DMS79 (cell line): ENCODE measurements around the gene FBRSL1.
A peak's percentile ranks its signal among the peaks of the same experiment; 100 is the strongest.
"Not testable (repeated sequence)": the region's sequence is repeated elsewhere in the genome, so short reads cannot be mapped to it uniquely, and the experiment has no call there.

Experiments
- DNase-seq: peaks from one replicate; lab custom pipeline; 2025; lab: John Stamatoyannopoulos, UW

The FBRSL1 gene

DNA sequence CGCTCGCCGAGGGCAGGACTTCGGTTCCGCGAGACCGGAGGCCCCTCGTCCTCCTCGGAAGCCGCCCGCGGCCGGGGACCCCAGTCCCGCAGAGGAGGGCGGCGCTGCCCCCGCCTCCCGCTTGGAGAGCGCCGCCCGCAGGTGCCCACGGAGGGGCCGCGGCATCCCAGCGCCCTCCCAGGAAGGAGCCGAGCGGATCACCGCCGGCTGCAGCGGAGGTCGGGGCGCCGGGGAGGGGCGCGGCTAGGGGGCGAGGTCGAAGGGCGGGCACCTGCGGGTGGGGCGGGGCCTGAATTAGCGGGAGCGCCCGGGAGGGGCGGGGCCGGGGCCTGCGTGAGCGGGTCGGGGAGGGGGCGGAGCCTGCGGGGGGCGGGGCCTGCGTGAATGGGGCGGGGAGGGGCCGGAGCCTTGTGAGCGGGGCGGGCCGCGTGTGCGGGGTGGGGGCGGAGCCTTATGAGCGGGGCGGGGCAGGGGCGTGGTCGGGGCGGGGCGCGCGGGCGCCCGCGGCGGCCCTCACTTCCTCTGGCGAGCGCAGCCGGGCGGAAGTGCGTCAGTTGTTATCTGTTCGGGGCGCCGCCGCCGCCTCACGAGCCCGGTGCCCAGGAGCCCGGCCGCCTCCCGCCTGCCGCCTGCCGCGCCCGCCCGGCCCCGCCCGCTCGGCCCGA is at the start of gene FBRSL1:
Gene FBRSL1, plus strand, starts transcription at position 550 of the 665 bp plus-strand sequence.
- peak; percentile 59 for DNase-seq

DNA sequence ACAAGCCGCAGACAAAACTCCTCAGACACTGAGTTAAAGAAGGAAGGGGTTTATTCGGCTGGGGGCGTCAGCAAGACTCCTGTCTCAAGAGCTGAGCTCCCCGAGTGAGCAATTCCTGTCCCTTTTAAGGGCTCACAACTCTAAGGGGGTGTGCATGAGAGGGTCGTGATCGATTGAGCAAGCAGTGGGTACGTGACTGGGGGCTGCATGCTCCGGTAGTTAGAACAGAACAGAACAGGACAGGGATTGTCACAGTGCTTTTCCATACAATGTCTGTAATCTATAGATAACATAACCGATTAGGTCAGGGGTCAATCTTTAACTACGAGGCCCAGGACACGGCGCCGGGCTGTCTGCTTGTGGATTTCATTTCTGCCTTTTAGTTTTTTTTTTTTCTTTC is 49.5 kb upstream of the FBRSL1 start:
- not testable (repeated sequence) for DNase-seq

DNA sequence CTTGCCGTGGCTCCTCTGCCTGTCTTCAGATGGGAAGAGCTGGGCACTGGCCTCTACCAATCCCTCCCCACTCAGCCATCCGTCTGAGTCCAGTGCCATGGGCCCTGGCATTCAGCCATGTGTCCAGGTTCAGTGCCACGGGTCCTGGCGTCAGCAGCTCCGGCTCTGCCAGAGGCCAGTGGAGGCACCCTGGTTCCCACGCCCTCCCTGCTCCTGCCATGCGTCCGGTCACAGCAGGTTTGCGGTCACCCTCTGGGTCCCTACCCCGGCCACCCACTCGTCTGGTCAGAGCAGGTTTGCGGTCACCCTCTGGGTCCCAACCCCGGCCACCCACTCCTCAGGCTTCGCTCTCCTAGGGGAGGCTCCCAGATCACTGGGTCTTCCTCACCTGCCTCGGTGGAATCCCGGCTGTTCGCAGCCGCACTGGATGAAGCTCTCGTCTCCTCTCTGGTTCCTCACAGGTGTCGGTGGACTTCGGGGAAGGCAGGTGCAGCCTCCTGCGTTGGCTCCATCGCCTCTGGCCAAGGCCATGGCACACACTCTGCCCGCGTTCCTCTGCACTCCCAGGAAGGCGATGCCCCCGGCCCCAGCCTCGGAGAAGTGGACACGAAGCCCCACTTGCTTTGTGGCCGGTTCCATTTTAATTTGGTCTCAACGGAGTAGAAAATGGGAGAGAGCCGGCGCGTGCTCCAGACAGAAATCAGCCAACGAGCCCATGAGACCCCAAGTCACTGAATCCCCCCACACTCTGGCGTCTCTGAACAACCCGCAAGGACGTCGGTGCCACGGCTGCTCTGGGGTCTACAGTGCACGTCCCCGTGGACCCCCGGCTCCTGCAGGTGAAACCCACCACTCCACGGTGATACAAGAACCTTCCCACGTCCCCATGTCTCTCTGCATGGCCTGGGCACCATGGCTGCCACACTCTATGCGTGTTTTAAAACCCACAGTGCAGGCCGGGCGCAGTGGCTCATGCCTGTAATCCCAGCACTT is 47.8 kb upstream of the FBRSL1 start:
- no peak for DNase-seq

DNA sequence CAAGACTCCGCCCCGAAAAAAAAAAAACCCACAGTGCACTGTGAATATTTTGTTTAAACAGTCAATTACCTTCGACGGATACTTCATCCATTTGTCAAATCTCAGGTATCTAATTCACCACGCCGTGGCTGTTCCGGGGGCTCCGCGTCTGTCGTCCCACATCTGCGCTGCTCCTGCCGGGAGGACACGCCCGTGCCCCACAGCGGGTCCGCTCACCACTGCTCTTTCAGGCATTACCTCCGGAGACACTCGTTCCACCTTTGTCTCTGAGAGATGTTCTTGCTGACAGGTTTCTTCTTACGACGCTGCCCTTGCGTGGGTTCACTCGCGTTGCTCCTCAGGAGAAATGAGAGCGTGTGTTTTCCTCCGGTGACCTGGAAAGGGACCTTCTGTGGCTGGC is 46.9 kb upstream of the FBRSL1 start:
- no peak for DNase-seq

DNA sequence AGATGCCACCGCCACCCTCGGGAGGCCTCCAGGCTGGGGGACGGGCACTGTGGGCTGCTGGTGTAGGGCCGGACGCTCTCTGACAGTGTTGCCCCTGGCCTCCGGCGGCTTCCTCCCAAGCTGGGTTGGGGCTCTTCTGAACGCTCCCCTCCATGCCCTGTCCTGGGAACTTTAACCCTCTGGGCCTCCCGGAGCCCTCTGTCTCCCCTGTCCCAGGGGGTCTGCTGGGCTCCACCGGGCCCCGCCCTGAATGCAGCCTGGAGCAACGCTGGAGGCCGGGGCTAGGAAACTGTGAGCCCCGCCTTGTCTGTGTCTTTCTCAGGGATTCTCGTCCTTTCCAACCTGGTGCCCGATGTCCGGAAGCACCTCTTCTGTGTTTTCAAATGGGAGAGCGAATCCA is 45.7 kb upstream of the FBRSL1 start:
- DNase-seq, result no peak

DNA sequence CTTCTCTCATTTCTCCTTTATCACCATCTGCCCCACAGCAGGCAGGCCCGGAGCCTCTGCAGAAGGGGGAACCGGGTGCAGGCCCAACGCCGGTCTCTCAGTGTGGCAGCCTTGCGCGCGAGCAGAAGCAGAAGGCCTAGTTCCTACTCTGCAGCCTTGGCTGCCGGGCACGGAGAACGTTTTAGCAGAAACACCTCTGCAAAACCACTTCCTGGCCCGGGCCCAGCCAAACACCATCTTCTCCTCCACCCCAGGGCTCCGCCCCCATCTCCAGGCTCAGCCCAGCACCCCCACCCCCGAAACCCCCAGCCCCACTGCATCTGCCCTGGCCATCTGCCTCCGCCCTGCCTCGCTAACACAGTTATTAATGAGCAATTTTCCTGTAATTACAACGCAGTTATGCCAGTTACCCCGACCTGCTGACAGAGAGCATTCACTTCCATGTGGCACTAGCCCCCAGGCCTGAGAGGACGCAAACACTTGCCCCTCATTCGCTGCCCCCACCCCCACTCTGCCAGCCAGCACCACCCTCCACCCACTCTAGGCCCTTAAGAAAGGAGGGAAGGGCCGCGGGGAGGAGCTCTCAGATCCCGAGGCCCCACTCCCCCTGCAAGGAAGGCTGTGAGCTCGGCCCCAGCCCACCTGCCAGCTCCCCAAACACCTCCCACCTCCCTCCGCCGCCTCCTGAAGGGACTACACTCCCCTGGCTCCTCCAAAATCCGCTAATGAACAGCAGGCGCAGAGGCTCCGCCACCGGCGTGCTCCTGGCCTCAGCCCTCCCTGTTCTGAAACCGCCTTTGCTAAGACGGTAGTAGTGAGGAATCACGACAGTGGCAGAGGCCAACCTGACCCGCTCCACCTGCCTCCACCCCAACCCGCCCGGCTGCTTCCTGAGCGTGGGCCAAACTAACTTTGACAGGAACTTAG is 44.7 kb upstream of the FBRSL1 start:
- peak; percentile 85 for DNase-seq

DNA sequence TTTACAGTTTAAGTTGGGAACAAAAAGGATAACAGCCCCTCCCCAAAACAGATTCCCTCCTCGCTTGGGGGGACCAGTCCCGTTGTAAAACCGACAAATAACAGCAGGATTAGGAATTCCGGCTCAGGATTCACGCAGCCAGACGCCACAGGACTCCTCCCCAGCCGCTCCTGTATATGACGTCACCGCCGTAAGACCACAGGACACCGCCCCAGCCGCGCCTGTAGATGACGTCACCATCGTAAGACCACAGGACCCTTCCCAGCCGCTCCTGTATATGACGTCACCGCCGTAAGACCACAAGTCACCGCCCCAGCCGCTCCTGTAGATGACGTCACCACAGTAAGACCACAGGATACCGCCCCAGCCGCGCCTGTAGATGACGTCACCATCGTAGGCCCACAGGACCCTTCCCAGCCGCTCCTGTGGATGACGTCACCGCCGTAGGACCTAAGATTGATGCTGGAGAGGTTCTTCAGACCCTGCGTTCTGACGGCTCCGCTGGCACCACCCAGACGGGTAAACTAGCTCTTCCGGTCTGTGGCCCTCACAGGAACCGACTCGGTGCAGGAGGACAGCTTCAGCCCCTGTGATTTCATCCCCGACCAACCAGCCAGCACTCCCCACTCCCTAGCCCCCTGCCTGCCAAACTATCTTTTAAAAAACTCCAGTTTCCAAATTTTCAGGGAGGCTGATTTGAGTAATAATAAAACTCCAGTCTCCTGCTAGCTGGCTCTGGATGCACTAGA is 43.9 kb upstream of the FBRSL1 start:
- peak; percentile 96 for DNase-seq

DNA sequence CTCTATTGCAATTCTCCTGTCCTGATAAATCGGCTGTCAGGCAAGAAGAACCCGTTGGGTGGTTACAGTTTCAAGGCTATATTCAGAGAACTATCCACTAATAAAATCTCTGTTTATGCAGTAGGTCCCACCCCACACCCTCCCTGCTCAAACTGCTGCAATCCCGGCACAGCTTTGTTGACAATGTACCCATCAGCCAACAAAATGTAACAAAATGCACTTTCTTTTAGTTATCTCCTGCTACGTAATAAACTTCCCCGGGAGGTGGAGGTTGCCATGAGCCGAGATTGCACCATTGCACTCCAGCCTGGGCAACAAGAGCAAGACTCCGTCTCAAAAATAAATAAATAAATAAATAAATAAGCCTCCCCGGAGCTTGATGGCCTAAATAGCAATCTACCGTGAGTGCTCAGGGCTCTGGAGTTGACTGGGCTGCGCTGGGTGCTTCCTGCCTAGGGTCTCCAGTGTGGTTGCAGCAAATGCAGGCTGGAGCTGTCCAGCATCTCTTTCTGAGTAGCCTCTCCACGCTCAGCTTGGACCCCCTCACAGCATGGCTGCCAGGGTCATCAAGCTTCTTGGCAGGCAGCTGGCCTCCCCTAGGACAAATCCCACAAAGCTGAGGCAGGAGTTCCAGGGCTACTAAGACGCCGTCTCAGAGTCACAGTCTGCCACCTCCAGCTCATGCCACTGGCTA is 43.2 kb upstream of the FBRSL1 start:
- DNase-seq, result no peak

DNA sequence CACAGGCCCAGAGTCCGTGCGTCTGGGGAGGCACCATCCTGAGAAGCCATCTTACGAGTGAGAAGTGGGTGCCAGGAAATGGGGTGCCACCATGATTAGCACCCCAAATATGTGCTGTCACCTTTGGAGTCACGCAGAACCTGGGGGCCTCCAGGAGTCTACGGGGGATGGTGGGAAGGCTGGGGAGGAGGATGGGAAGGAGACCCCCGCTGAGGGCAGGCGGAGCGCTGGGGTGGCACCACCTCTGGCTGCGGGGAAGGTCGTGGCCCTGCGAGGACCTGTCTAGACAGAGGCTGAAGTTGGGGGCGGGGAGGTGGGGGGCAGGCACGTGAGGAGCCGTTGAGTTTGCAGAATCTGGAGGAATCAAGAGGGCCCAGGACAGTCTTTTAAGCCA is 42.6 kb upstream of the FBRSL1 start:
- no peak for DNase-seq

DNA sequence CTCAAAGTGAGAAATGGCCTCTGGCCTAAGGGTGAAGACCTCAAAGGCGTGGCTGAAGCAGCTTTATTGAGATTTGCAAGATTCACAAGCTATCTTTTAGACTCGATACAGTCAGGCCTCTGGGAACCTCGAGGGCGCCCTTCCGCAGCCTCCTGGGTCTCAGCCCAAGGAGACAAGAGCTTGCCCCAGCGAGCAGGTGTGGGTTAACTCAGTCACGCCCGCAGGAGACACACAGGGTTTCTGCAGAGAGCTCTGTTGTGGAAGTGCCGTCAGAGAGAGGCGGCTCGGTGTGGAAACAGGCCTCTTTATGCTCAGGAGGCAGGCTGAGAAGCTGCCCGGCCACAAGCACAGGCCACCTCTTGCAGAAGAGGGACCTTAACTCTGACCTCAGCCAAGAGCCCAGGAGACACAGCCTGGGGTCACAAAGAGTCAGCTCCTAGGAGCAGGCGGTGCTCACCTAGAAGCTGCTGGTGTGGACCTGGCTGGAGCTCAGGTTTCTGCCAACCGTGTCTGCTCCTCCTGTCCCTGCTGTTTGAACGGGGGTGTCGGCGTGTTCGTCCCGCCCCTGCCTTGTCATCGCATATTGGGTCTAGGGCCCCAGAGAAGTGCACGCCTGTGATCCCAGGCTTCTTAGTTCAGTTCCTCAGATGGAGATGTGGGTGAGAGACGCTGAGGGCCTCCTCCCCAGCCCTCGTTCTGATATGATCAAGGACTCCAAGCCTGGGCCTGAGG is 42.1 kb upstream of the FBRSL1 start:
- DNase-seq, result no peak

DNA sequence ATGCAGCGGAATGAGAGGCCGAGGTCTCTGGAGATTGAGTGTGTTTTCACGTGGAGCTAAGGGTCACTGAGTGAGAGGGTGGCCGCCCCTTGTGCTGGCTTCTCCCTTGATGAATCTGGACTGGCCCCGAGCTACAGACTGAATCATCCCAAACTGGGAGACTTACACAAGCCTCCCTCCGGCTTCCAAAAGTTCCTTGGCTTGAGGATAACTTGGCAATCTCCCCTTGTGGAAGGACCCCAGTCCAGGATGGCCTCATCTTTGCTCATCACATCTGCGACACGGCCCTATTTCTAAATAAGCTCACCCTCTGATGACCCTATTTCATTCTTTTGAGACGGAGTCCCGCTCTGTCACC is 41.5 kb upstream of the FBRSL1 start:
- no peak for DNase-seq

DNA sequence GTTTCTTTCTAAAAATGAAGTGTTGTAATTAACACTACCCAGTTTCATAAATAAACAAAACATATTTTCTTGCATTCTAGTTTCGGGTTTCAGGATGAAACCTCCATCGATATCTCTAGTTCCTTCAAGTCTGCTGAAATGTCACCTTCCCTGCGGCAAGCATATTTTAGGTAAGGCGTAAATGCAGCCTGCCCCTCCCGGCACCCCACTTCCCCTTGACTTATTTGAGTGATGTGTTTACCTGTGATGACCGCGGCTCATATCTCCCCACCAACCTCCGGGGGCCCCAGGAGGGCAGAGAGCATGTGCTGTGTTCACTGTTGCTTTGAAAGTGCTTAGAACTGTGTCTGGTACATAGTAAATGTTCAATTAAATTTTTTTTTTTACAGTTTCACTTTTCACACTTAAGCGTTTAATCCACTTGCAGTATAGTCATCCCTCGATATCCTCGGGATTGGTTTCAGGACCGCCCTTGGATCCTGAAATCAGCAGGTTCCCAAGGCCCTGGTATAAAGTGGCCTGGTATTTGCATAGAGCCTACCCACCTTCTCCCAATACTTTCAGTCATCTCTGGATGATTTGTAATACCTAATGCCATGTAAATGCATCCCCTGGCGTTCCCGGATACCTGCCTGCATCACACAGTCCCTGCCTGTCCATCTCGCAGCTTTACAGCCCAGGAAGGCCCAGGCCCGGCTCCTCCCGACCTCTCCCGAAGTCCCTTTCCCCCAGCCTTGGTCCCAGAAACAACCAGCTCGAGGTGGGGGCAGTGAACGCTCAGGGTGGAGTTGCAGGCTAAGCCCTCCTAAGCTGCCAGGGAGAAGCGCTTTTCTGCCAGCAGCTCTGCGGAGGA is 40.2 kb upstream of the FBRSL1 start:
- DNase-seq, result no peak

DNA sequence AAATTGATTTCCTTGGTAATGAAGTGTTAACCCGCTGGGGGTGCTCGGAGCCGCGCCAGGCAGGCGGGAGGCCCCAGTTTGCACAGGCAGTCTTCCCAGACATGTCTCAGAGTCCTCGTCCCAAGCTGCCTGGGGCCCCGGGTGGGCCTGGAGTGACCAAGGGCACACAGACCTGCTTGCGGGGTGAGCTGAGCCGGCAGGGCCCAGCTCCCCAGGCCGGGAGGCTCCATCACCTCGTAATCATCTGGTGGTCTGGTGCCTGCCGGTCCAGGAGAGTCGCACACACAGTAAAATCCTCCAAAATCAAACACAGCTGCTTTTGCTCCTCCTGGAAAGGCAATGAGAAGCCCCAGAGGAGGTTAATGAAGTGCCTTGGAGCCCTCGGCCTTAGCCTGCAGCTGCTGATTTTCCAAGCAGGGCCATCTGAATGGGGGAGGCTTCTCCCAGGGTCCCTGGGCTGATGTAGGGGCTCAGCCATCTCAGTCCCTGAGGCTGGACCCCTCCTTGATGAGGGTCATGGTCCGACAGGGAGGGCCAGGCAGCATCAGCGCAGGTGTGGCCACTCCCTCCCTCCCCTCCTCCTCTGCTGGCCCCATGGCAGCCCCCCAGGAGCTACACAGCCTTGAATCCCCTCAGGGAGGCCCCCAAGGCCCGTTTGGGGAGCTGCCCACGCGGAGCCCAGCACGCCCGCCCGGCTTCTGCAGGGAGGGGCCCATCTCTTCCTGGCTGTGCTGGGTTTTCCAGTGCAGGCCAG is 39.4 kb upstream of the FBRSL1 start:
- no peak for DNase-seq

DNA sequence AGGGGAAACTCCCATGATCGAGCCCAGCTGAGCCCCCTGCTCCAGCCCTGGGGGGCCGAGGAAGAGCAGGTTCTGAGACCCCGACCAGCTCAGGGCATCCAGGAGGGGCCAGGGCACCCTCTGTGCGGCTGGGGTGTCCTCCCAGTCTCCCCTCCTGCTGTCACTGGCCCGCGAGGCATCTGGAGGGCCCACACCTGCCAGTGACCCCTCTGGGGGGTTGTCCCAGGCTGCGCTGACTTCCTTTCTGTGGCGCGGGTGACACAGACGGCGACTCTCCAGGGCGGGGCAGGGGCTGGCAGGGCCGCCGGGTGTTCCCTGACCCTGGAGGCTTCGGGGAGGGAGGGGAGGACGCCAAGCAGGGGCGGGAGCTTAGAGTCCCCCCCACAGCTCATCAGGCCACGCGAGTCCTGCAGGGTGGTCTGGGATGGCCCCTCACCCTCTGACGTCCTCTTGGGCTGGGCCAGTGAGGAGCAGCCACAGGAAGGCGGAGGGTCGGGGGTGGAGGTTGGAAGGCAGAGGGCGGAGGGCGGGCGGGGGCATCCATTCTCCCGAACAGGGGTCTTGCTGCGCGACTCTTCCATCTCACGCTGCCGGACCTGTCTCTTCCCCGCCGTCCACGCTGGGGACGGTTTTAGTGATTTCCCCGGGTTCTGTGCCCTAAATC is 38.6 kb upstream of the FBRSL1 start:
- no peak for DNase-seq

DNA sequence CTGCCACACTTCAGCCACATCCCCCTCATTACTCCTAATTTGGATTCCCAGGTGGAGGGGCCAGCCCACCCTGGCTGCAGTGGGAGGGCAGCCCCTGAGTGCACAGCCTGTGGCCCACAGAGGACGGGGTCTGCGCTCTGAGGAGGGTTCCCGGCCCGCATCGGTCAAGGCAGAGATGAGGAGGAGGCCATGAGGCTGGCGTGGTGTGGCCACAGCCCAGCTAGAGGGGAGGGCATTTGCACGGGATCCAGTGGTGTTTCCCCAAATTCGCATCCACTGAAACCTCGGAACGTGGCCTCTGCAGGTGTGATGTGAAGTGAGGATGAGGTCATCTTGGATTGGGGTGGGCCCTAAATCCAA is 38.1 kb upstream of the FBRSL1 start:
- no peak for DNase-seq

DNA sequence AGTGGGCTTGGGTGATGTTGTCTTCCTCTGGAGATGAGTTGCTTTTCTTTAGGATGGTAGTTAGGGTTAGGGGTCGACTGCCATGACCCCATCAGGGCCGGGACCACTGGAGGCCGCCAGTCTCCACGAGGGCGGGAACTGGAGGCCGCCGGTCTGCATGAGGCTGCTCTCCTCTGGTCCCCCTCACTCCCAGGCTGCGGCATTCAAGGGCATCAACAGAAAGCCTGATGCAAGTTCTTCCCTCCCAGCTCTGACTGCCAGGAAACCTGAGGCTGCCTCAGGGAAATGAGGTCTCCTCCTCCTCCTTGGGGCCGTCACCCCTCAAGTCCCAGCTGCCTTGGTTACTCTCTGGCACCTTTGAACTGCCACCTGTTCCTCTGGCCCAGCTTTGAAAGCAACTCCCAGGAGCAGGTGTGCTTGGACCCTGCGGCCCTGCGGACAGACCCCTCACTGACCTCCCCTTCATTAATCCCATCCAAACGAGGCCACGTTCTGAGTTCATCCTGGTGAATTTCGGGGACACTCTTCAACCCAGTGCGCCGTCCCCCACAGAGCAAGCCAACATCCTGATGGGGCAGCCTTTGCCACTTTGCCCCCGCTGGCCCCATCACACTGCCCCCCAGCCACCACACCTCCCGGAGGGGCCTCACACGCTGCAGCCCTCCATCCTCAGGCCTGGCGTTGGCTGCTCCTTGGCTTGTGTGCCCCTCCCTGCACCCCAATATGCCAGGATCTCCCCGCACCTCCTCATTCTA is 37.2 kb upstream of the FBRSL1 start:
- DNase-seq, result no peak
